Suprapubic skin (tissue), 4 donors: ENCODE measurements around the gene SYNGR3. TPM values are rescaled to one million over a fixed set of nuclear protein-coding genes. Genes with fewer than 3 reads are reported as not detected.
A peak's percentile ranks its signal among the peaks of the same experiment; 100 is the strongest.

Source experiments
- DNase-seq, 2 donors: peaks; one replicate each; pipeline ENCODE4 v3.0.0-alpha.2; 2019; ENCODE audit warnings: low spot score in 2 of 2
- H3K27ac ChIP-seq: fragments of 200-600 bp; sonication (generic); one replicate; pipeline ENCODE4 v1.5.1; 2019
- H3K27me3 ChIP-seq: fragments of 200-600 bp; sonication (generic); one replicate; pipeline ENCODE4 v1.5.1; 2019
- H3K36me3 ChIP-seq: fragments of 200-600 bp; sonication (generic); one replicate; pipeline ENCODE4 v1.5.1; 2019
- H3K4me1 ChIP-seq: fragments of 200-600 bp; sonication (generic); one replicate; pipeline ENCODE4 v1.5.1; 2019
- H3K4me3 ChIP-seq: fragments of 200-600 bp; sonication (generic); one replicate; pipeline ENCODE4 v1.5.1; 2019; ENCODE audit warnings: mild to moderate bottlenecking
- H3K9me3 ChIP-seq: fragments of 200-600 bp; sonication (generic); one replicate; pipeline ENCODE4 v1.5.1; 2019
- EP300 ChIP-seq: sonication (generic); formaldehyde crosslinking; IDR thresholded peaks from one replicate; pipeline ENCODE4 v1.6.1; 2017; ENCODE audit warnings: antibody characterized with exemption
- POLR2A ChIP-seq, 2 donors: fragments of 450-650 bp; IDR thresholded peaks; one replicate each; pipeline ENCODE4 v1.6.1; 2017; ENCODE audit warnings: antibody characterized with exemption in 2 of 2, mild to moderate bottlenecking in 2 of 2, moderate library complexity in 2 of 2
- POLR2AphosphoS5 ChIP-seq, 3 donors: sonication (generic); formaldehyde crosslinking; IDR thresholded peaks; one replicate each; pipeline ENCODE4 v1.6.1; 2017; ENCODE audit warnings: antibody characterized with exemption in 3 of 3
- WGBS: methylation state at CpG from one replicate; pipeline ENCODE4 v1.1.5; 2018; 5-methylcytosine and 5-hydroxymethylcytosine counted together
- total RNA-seq, 4 donors: library from RNA; depleted of rRNA; stranded (reverse); fragments of >200 nt; gene quantifications; one replicate each; pipeline ENCODE4 v1.1.0, GENCODE V29; 2016
- TF ChIP-seq, protein P1 (sequence below), 2 donors: fragments of 200-600 bp in 1 of 2; fragments of 450-650 bp in 1 of 2; sonication (generic) in 1 of 2; IDR thresholded peaks; one replicate each; pipeline ENCODE4 v1.5.1; 2016 to 2019; ENCODE audit warnings: antibody characterized with exemption in 2 of 2, mild to moderate bottlenecking in 1 of 2, moderate library complexity in 1 of 2

Gene SYNGR3, protein sequence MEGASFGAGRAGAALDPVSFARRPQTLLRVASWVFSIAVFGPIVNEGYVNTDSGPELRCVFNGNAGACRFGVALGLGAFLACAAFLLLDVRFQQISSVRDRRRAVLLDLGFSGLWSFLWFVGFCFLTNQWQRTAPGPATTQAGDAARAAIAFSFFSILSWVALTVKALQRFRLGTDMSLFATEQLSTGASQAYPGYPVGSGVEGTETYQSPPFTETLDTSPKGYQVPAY
- total RNA-seq: 1 to 10 TPM in 1 of 4 donors, under 1 TPM in 2, not detected in 1; 0.42 to 1.7 (median 0.60) TPM

DNA sequence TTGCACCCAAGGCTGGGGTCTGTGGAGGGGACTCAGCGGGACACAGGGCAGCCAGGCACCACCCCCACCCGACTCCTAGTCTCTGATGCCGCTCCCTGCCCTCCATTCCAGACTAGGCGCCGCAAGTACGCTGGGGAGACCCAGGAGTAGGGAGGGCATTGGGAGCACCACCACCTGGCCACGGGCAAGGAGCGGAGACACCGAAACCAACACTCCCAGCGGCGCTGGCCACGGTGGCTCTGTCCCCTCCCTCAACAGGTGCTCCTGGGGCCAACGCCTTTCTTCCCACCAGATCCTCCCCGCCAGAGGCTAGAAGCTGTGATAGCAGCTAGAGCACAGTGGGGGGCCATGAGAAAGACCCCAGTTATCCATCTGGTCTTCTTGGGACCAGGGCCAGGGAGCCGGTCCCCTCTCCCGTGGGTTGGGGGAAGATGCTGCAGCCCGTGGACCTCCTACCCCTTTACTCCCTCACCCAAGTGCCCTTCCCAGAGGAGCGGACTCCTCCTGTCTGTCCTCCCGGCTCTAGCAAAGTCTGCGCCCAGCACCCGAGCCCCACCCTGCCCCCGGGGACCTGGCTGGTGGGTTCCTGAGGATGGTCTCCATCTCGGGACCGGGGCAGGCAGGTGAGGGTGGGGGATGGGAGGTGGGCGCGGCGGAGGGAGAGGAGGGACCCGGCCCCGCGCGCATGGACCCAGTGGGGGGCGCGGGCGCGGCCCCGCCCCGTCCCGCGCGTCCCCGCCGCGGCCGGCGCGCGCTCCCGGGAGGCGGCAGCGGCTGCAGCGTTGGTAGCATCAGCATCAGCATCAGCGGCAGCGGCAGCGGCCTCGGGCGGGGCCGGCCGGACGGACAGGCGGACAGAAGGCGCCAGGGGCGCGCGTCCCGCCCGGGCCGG is at the start of gene SYNGR3:
Gene SYNGR3, plus strand, starts transcription at position 762 of the 892 bp plus-strand sequence. CDS start 133 bp downstream, outside the sequence.
- no peak for TF ChIP-seq POLR2A (IDR thresholded peaks at IDR 0.05)
- TF ChIP-seq POLR2AphosphoS5 (IDR thresholded peaks at IDR 0.05): no peak
- no peak for TF ChIP-seq EP300
- TF ChIP-seq, protein P1, sequence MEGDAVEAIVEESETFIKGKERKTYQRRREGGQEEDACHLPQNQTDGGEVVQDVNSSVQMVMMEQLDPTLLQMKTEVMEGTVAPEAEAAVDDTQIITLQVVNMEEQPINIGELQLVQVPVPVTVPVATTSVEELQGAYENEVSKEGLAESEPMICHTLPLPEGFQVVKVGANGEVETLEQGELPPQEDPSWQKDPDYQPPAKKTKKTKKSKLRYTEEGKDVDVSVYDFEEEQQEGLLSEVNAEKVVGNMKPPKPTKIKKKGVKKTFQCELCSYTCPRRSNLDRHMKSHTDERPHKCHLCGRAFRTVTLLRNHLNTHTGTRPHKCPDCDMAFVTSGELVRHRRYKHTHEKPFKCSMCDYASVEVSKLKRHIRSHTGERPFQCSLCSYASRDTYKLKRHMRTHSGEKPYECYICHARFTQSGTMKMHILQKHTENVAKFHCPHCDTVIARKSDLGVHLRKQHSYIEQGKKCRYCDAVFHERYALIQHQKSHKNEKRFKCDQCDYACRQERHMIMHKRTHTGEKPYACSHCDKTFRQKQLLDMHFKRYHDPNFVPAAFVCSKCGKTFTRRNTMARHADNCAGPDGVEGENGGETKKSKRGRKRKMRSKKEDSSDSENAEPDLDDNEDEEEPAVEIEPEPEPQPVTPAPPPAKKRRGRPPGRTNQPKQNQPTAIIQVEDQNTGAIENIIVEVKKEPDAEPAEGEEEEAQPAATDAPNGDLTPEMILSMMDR (IDR thresholded peaks at IDR 0.05): no peak
- Histone ChIP-seq H3K36me3 (peaks cover 12% of the 10 kb centered on the region), H3K4me3 (peak within 1 kb of the TSS; percentile 49), H3K27me3 (peaks cover 28% of the 10 kb centered on the region), H3K4me1 (peaks cover 52% of the 10 kb centered on the region), H3K27ac (no peak within 1 kb of the TSS), H3K9me3 (no peaks in the 10 kb centered on the region)
- no peak for DNase-seq
- WGBS: 6% methylated on average over 10 of the region's 67 CpGs

DNA sequence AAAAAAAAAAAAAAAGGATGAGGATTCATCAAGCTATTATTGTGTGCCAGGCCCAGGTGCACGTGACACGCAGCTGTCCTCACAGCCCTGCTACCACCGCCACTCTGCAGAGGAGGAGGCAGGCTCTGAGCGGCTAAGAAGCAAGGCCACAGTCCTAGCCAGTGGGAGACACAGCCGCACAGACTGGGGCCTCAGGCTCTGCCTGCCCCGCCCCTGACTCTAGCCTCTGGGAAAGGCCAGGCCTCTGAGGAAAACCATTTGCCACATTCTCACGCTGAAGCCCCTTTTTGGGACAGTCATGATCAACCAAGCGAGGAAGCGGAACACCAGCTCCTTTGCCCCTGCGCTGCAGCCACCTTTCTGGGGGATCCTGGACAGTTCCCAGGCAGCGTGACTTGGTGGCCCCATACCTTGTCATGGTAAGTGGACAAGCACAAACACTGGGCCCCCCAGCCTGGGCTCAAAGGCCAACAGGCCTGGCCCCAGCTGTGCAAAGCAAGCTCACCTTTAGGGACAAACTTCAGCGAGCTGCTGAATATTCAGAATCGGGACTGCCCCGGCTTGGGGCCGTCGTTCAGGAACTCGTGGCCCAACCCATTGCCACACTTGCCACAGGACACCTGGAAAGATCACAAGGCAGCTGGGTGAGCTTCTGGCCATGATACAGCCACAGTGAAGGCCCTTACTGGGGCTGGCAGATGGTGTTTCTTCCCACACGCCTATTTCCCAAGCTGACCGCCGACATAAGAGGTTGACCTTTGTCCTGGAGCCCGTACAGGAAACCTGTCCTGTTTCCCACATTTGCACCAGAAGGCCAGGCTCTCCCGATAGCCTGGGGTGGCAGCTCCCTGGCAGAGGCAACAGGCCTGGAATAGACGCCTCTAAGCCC is 49.3 kb upstream of the SYNGR3 start:
- H3K4me3 ChIP-seq: no peak overlapping the region
- no peak for DNase-seq

DNA sequence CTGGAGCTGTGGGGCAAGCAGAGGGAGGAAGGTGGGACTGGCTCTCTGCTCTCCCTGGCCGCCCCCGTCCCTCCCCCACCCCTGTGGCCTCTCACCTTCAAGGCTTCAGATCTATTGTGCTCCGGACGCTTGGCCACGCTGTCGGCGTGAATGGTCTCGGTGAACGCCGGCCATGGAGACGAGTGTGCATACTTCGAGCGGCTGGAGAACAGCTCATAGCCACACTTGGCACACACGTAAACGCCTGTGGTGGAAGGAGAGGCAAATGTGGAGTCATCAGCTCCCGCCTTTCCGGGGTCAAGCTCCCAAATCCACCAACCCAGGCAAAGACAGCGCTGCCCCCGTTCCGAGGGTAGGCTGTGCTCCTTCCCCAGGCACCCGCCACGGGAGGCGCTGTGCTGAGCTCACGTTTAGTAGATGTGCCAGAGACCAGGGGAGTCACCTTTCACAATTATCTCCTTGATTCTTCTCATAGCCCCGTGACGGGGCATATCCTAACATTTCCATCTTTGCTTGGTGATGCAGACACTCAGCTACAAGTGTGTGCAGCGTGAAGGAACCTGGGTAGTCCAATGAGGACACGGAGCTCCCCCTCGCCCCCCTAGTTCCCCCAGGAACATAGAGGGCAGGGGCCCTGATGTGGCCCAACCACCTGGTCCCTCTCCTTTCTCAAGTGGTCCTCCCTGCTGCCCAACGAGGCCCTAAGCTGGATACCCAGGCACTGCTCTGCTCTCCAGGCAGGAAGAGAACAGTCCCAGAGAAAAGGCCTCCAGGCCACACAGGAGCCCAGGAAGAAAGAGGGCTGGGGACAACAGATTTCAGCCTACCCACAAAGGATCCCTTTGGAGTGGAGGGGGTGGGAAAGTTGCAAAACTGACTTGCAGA is 48.4 kb upstream of the SYNGR3 start:
- TF ChIP-seq EP300: no peak
- no peak for TF ChIP-seq POLR2AphosphoS5 (IDR thresholded peaks at IDR 0.05)
- TF ChIP-seq, protein P1 (IDR thresholded peaks at IDR 0.05): no peak
- TF ChIP-seq POLR2A (IDR thresholded peaks at IDR 0.05): no peak

More for the DNA sequence above, 49.3 kb upstream of the SYNGR3 start:
- Histone ChIP-seq H3K9me3 (no peaks in the 10 kb centered on the region), H3K36me3 (peaks cover 45% of the 10 kb centered on the region), H3K27ac (no peak overlapping the region), H3K27me3 (no peaks in the 10 kb centered on the region), H3K4me1 (peaks cover 25% of the 10 kb centered on the region)
- no peak for TF ChIP-seq POLR2AphosphoS5 (IDR thresholded peaks at IDR 0.05)
- TF ChIP-seq EP300: no peak
- TF ChIP-seq, protein P1 (IDR thresholded peaks at IDR 0.05): no peak
- no peak for TF ChIP-seq POLR2A (IDR thresholded peaks at IDR 0.05)
- WGBS: 87% methylated on average over 23 of the region's 23 CpGs

DNA sequence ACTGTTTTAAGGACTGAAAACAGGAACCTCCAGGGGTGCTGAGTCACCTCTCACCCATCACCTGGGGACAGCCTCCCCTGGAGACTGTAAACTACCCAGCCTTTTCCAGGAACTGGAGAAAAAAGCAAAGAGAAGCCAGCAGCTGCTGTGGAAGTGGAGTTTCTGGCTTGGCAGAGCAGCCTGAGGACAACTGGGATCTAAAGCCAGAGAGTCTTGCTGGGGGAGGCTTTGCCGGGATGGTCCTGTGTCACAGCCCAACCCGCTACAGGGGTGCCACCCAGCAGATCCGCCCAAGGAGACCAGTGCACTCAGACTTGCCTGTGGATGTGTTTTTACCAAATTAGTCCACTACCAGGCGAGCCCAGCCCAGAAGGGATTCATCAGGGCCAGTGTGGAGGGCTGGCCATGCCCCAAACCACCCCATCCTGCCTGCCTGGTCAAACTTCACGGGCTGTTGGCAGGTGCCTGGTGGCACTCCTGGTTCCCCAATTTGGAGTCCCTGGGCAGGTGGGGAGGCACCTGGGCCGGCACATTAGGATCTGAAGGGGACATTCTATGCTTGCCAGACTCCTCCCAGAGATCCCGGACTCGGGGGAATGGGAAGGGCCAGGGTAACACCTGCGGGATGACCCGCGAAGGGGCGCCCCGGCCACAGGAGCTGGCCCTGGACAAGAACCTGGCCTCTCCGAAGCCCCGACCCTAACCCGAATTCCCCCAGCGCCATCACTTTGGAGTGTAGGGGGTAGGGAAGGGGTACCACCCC is 47.5 kb upstream of the SYNGR3 start:
- TF ChIP-seq EP300: no peak
- TF ChIP-seq, protein P1 (IDR thresholded peaks at IDR 0.05): no peak
- TF ChIP-seq POLR2A (IDR thresholded peaks at IDR 0.05): no peak
- no peak for TF ChIP-seq POLR2AphosphoS5 (IDR thresholded peaks at IDR 0.05)
- Histone ChIP-seq H3K27ac (peak overlapping the region; percentile 79), H3K27me3 (no peaks in the 10 kb centered on the region), H3K9me3 (no peaks in the 10 kb centered on the region), H3K36me3 (peaks cover 40% of the 10 kb centered on the region), H3K4me1 (peaks cover 25% of the 10 kb centered on the region), H3K4me3 (peak overlapping the region; percentile 79)
- WGBS: 4% methylated on average over 10 of the region's 17 CpGs
- peak in 1 of 2 donors; percentile 71 for DNase-seq

More for the DNA sequence above, 48.4 kb upstream of the SYNGR3 start:
- H3K9me3 ChIP-seq: no peaks in the 10 kb centered on the region
- H3K27ac ChIP-seq: peak overlapping the region; percentile 79
- WGBS: 90% methylated on average over 20 of the region's 30 CpGs
- peaks cover 25% of the 10 kb centered on the region for H3K4me1 ChIP-seq
- DNase-seq: no peak
- H3K4me3 ChIP-seq: peak overlapping the region; percentile 79
- no peaks in the 10 kb centered on the region for H3K27me3 ChIP-seq
- peaks cover 45% of the 10 kb centered on the region for H3K36me3 ChIP-seq
